ENCODE data around the gene IL5RA.

The IL5RA gene

DNA sequence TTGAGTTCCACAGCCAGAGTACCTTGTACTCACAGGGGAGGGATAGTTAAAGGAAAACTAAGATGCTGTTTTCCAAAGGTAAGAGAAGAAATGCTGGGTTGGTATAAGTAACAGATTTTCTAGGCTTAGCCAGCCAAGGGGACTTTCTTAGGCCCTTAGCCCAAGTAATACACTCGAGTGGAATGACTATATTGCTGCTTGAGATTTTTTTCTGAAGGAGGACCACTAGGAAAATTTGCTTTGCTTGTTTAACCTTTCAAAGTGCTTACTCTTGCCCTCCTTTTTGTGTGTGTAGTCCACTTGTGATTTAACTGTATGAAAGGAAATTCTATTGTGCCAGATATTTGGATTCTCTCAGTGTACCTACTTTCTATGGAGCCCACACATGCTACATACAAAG, 50.5 kb downstream of the IL5RA start:
- DNase-seq: no peak

DNA sequence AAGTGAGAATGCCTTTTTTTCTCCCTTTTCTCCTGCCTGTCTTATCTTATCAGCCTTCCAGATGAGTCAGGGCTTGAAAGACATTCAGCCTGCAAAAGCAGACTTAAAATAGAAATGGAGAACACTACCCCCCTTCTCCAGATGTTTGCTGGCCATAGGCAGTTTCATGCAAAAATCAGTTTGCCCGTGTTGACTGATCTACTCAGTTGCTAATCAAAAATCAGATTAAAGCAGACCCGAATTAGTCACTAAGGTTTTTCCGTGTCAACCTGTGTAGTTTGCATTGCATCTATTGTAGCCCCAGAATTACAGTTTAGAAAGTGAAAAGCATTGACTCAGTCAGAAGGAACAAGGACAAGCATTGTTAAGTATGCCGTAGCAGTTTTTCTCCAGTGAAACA, 56.2 kb downstream of the IL5RA start:
- DNase-seq: no peak

DNA sequence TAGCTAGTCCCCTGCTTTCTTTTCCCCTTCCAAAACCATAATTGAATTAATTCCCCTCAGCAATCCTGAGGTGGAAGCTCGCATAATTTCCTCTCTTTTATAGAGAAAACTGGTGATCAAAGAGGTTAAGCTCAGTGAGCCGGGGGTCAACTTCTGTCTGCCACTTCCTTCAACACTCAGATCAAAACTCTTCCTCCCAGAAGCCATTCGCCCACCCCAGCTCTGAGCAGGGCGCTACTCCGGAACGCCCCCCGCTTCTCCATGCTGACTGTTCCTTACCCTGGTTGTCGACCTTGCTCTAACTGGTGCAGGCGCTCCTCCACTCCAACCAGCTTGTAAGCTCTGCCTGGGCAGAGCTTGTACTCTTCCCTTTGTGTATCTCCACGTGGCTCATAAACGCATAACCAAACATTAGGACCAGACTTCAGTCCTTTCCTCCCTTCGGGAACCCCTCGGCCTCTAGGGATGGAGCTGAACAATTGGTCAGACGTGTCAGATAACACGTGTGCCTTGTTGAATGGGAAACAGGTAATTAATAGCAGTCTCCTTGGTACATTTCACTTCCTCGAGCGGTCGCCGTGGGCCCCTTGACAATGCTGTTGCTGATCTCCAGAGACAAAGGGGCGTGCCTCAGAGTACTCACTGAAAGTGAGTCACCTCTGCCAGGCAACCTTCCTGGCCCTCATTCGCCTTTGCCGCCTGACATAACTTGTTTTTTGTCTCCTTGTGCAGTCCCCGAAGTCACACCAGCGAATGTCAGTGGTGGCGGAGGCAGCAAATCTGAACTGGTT, 71.8 kb downstream of the IL5RA start:
- DNase-seq: no peak

DNA sequence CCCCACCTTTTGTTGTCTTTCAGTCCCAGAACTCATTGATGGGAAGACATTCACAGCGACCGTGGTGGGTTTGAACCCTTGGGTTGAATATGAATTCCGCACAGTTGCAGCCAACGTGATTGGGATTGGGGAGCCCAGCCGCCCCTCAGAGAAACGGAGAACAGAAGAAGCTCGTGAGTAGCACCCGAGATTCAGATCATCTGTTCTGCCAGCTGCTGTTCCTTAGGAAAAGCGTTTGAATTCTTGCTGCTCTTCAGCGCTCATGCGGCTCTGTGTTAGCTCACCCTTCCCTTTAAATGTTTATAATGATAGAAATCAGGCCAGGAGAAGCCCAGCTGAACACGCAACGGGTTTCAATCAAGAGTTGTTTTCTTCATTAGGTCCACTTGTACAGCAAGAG, 73.0 kb downstream of the IL5RA start:
- DNase-seq: no peak

DNA sequence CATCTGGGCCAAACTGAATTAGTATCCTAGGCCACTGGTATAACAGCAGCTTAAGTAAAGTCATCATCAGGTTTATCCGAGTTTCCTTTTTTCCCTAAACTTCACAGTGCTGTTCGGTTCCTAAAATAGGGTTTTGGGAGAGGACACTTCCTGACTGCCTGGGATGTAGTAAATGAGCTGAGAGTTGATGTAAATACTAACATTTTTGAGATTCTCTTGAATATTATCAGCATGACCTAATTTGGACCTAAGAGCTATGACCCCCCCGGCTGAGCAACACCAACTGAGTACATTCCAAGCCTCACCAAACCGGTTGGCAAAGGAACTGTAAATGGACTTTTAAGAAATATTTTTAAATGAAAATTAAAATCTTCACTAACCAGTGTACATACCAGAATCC, 78.8 kb downstream of the IL5RA start:
- no peak for DNase-seq

DNA sequence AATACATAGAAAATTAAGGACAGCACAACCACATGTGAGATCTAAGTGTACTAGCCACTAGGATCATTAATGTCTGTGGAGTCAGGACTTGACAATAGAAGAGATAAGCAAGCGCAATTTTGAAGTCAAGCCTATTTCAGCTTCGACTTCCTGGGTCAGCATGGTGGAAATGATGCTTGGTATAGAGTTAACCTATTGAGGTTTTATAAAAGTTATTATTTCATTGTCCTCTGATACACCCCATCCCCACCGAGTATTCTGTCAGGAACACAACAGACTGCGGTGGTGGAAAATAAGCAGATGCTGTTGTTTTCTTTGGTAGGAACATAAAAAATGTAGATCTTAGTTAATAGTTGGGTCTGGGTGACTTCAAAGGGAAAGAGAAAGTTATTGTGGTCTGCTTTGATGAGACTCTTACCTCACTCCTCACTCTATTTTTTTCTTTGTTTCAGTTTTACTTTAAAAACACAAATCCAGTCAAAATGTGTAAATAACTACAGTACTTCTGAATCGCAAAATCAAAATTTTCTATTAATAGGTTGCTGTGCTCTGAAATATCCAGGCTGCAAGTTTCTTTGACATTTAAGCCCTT, 82.1 kb downstream of the IL5RA start:
- DNase-seq: no peak

DNA sequence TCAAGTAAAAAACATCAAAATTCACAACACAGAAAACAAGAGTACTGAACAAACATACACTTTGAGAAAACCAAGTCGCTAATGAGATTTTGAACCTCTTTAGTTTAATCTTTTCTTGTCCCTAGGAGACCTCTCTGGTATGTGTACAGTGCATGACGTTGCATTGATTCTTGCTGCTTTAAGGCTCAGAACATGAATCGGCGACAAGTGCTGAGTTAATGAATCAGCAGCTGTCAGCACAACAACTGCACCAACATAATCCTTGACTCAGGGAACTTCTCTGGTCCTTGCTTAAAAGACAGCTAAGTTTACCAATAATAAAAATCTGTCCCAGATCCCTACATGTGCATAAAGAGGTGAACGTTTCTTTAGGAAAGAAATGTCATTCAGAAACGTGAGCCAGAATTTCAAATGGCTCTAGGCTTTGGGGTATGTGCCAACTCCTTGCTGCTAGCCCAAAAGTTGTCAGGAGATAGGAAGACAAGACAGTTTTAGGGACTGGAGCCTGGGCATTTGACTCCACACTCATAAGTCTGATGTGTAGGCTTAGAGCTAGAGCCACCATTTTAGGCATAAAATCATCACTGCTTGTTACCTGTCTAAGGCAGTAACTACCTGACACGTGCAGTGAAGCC, 86.9 kb downstream of the IL5RA start:
- DNase-seq: no peak

DNA sequence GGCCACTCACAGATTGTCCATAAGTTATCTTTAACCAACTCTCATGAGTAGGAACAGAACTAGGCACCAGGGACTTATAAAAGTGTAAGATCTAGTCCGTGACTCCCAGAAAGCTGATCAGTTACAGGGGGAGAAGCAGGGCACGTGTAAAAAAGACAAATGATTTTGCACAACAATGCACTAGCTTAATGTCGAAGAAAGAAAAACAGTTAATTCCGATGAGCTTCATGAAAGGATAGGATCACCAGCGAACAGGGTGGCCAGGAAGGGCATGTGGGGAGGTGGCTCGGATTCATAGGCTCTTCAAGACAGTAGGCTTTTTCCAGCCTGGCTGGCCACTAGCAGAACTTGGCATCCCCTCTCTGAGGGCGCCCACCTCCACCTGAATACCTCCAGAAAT, 90.0 kb downstream of the IL5RA start:
- no peak for DNase-seq
